Aortic smooth muscle cell (primary cell): ENCODE results near the gene CDV3. TPM values are rescaled to one million over a fixed set of nuclear protein-coding genes. Genes with fewer than 3 reads are reported as not detected.

Experiments used
- total RNA-seq: library from RNA; depleted of rRNA; stranded (reverse); fragments of >200 nt; gene quantifications from 2 replicates; pipeline ENCODE4 v1.2.3, GENCODE V29; 2014

The CDV3 gene, protein sequence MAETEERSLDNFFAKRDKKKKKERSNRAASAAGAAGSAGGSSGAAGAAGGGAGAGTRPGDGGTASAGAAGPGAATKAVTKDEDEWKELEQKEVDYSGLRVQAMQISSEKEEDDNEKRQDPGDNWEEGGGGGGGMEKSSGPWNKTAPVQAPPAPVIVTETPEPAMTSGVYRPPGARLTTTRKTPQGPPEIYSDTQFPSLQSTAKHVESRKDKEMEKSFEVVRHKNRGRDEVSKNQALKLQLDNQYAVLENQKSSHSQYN
- 135 and 150 TPM in 2 replicates for total RNA-seq

DNA sequence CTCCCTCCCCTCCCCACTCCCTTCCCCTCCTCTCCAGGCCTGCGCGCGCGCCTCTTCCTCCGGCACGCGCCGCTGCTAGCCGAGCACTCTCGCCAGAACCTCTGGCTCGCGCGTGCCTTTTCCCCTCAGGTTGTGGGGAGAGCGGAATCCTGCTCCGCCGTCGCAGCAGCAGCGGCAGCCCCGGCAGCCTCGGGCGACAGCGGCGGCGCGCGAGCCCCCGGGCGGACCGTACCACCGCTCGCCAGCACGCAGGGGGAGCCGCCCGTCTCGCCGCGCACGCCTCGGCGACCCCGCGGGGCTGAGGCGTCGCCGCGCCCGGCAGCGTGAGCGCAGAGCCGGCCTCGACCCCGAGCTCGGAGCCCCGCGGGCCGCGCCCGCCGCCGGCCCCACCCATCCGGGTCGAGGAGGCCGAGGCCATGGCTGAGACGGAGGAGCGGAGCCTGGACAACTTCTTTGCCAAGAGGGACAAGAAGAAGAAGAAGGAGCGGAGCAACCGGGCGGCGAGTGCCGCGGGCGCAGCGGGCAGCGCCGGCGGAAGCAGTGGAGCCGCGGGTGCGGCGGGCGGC is at the start of gene CDV3:
Gene CDV3 (plus strand): TSS at position 58 of the 566 bp plus-strand sequence. CDS start 359 bp downstream, at position 417.

Other genes with a start within 250 kb of the CDV3 start
- not detected in 2 replicates for gene BFSP2, start 173.6 kb upstream of the CDV3 start, total RNA-seq
- gene TOPBP1, start 88.3 kb downstream of the CDV3 start, total RNA-seq, result 21.8 and 25.9 TPM in 2 replicates
- 0.31 and 0.53 TPM in 2 replicates for gene TF, start 172.7 kb downstream of the CDV3 start, total RNA-seq
- 64.0 and 88.6 TPM in 2 replicates for gene SRPRB, start 232.1 kb downstream of the CDV3 start, total RNA-seq